Karpas-422 (cell line): ENCODE measurements around the gene ARHGAP40. TPM values are rescaled to one million over a fixed set of nuclear protein-coding genes. Genes with fewer than 3 reads are reported as not detected.

Experiments used
- DNase-seq: peaks from one replicate; pipeline ENCODE4 v3.0.0-alpha.2; 2015
- H2AFZ ChIP-seq: fragments of 200-600 bp; sonication (generic); 2 replicates; pipeline ENCODE4 v1.6.1; 2014; ENCODE audit warnings: antibody characterized with exemption, low read length, mixed read lengths
- H3K27ac ChIP-seq: fragments of 200-600 bp; sonication (generic); 2 replicates; pipeline ENCODE4 v1.5.1; 2014; ENCODE audit warnings: mild to moderate bottlenecking, low read length, moderate library complexity
- H3K27me3 ChIP-seq: fragments of 200-600 bp; sonication (generic); 2 replicates; pipeline ENCODE4 v1.6.1; 2014; ENCODE audit warnings: low read length, mixed read lengths
- H3K36me3 ChIP-seq: fragments of 200-600 bp; sonication (generic); 2 replicates; pipeline ENCODE4 v1.6.1; 2014; ENCODE audit warnings: low read length, mixed read lengths; ENCODE audit not compliant: insufficient read depth
- H3K4me1 ChIP-seq: fragments of 200-600 bp; sonication (generic); 2 replicates; pipeline ENCODE4 v1.6.1; 2014; ENCODE audit warnings: mild to moderate bottlenecking, low read length, mixed read lengths
- H3K4me2 ChIP-seq: fragments of 200-600 bp; sonication (generic); 2 replicates; pipeline ENCODE4 v1.6.1; 2014; ENCODE audit warnings: low read length, low read depth, mild to moderate bottlenecking; ENCODE audit not compliant: poor library complexity, severe bottlenecking
- H3K4me3 ChIP-seq: fragments of 200-600 bp; sonication (generic); 2 replicates; pipeline ENCODE4 v1.5.1; 2014; ENCODE audit warnings: mild to moderate bottlenecking, antibody characterized with exemption, low read length, mixed read lengths
- H3K79me2 ChIP-seq: fragments of 200-600 bp; sonication (generic); 2 replicates; pipeline ENCODE4 v1.6.1; 2014; ENCODE audit warnings: mild to moderate bottlenecking, low read length, mixed read lengths
- H3K9ac ChIP-seq: fragments of 200-600 bp; sonication (generic); 2 replicates; pipeline ENCODE4 v1.6.0; 2014; ENCODE audit warnings: low read length
- H3K9me2 ChIP-seq: fragments of 200-600 bp; sonication (generic), shearing (Covaris generic); replicated peaks from 2 replicates; pipeline ENCODE4 v1.6.0; 2014; ENCODE audit warnings: mild to moderate bottlenecking, low read length, moderate library complexity; ENCODE audit not compliant: insufficient read depth
- H3K9me3 ChIP-seq: fragments of 300-700, 200-600 bp; sonication (generic); 2 replicates; pipeline ENCODE4 v1.6.1; 2014; ENCODE audit warnings: low read length, mixed read lengths
- H4K20me1 ChIP-seq: fragments of 200-600 bp; sonication (generic); 2 replicates; pipeline ENCODE4 v1.6.1; 2014; ENCODE audit warnings: mild to moderate bottlenecking, antibody characterized with exemption, low read length, low read depth; ENCODE audit not compliant: insufficient read depth
- total RNA-seq: library from RNA; depleted of rRNA; stranded (reverse); fragments of >200 nt; shearing (Covaris generic); gene quantifications from 2 replicates; pipeline ENCODE4 v1.2.3, GENCODE V29; 2014; ENCODE audit warnings: low replicate concordance

Gene ARHGAP40
- total RNA-seq, 1 experiment from 2014 or later: not detected

DNA sequence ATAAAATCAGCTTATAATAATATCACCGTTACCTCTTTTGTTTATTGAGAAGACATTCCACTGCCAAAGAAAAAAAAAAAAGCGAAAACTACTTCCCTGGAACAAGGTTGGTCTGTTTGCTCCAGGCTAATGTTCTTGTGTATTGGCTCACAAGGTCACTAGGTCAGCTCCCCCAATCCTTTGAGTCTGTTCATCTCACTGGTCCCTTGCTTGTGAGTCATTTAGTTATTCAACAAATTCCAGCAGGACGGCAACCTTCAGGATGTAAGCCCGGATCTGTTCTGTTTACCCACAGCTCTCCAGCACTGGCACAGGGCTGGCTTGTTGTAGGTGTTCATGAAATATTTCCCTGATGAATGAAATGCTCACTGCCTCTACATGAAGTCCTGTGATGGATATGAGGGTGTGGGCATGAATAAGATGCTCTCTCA is 3.3 kb downstream of the ARHGAP40 start:
- Histone ChIP-seq H4K20me1 (no peaks in the 10 kb centered on the region), H3K9me2 (no peaks in the 10 kb centered on the region), H3K9ac (no peak overlapping the region), H3K27me3 (no peaks in the 10 kb centered on the region), H3K79me2 (no peaks in the 10 kb centered on the region), H3K4me2 (no peak overlapping the region), H2AFZ (no peak overlapping the region), H3K36me3 (no peaks in the 10 kb centered on the region), H3K27ac (no peak overlapping the region), H3K4me3 (no peak overlapping the region), H3K9me3 (no peaks in the 10 kb centered on the region), H3K4me1 (peaks cover 7% of the 10 kb centered on the region)
- DNase-seq: no peak

GRCh38 chr20:38607351-38607750 is 5.7 kb downstream of the ARHGAP40 start:
- Histone ChIP-seq H3K4me1 (peaks cover 3% of the 10 kb centered on the region), H3K36me3 (no peaks in the 10 kb centered on the region), H3K27me3 (no peaks in the 10 kb centered on the region), H3K79me2 (no peaks in the 10 kb centered on the region), H3K4me2 (no peak overlapping the region), H3K9ac (no peak overlapping the region), H3K4me3 (no peak overlapping the region), H4K20me1 (no peaks in the 10 kb centered on the region), H2AFZ (no peak overlapping the region), H3K27ac (no peak overlapping the region), H3K9me2 (no peaks in the 10 kb centered on the region), H3K9me3 (no peaks in the 10 kb centered on the region)
- no peak for DNase-seq

DNA sequence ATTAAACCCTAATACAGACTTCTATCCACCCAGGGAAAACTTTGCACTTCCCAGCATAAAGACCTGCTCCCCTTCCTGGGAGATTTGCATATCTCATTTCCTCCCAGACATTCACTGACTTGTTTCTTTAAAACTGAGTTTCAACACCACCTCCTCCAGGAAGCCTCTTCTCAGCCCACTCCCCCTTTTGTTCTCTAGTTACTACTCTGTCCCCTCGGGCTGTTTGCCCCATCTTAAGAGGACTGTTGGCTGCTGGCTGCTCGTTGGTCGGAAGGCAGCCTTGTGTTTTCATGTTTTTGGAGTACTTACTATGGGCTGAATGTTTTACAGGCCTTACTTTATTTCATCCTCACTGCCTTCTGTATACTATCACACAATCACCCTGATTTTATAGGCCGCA is 6.6 kb downstream of the ARHGAP40 start:
- Histone ChIP-seq H3K27ac (no peak overlapping the region), H3K4me2 (no peak overlapping the region), H3K9me3 (no peaks in the 10 kb centered on the region), H3K36me3 (no peaks in the 10 kb centered on the region), H3K4me1 (peaks cover 3% of the 10 kb centered on the region), H3K4me3 (no peak overlapping the region), H3K9me2 (no peaks in the 10 kb centered on the region), H3K27me3 (no peaks in the 10 kb centered on the region), H2AFZ (no peak overlapping the region), H3K9ac (no peak overlapping the region), H3K79me2 (no peaks in the 10 kb centered on the region), H4K20me1 (no peaks in the 10 kb centered on the region)
- DNase-seq: no peak

DNA sequence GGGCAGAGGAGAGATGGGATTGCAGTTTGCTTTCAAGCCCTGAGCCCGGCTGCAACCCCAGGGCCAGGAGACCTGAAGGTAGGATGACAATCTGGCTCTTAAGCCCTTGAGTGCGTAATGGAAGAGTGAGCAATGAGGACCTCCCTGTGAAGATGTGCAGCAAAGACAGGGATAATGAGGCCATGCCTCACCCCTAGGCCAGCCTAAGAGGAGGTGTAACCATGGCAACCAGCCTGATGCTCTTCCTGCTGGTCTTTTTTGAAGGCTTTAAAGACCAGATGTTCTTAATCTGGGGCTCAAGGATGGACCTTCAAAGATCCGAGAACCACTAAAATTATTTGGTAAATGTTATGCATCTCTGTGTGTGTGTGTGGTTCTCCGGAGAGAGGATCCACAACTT is 8.2 kb downstream of the ARHGAP40 start:
- no peak overlapping the region for H3K27ac ChIP-seq
- H3K9me3 ChIP-seq: no peaks in the 10 kb centered on the region
- H3K9me2 ChIP-seq: no peaks in the 10 kb centered on the region
- DNase-seq: no peak
- no peak overlapping the region for H3K4me2 ChIP-seq
- H3K27me3 ChIP-seq: no peaks in the 10 kb centered on the region
- H3K4me3 ChIP-seq: no peak overlapping the region
- H3K4me1 ChIP-seq: peaks cover 3% of the 10 kb centered on the region
- H4K20me1 ChIP-seq: no peaks in the 10 kb centered on the region
- no peaks in the 10 kb centered on the region for H3K36me3 ChIP-seq
- H3K9ac ChIP-seq: no peak overlapping the region
- H2AFZ ChIP-seq: no peak overlapping the region
- no peaks in the 10 kb centered on the region for H3K79me2 ChIP-seq

GRCh38 chr20:38610521-38610920 is 8.9 kb downstream of the ARHGAP40 start:
- peaks cover 3% of the 10 kb centered on the region for H3K4me1 ChIP-seq
- DNase-seq: no peak
- H3K9ac ChIP-seq: no peak overlapping the region
- H3K27me3 ChIP-seq: no peaks in the 10 kb centered on the region
- no peak overlapping the region for H3K4me3 ChIP-seq
- no peaks in the 10 kb centered on the region for H3K9me3 ChIP-seq
- H3K9me2 ChIP-seq: no peaks in the 10 kb centered on the region
- no peaks in the 10 kb centered on the region for H4K20me1 ChIP-seq
- no peaks in the 10 kb centered on the region for H3K36me3 ChIP-seq
- H3K4me2 ChIP-seq: no peak overlapping the region
- no peak overlapping the region for H3K27ac ChIP-seq
- H2AFZ ChIP-seq: no peak overlapping the region
- no peaks in the 10 kb centered on the region for H3K79me2 ChIP-seq

- Histone ChIP-seq H3K27me3 (no peaks in the 10 kb centered on the region), H3K9me2 (no peaks in the 10 kb centered on the region), H3K4me3 (no peak overlapping the region), H3K4me2 (no peak overlapping the region), H3K36me3 (no peaks in the 10 kb centered on the region), H3K79me2 (no peaks in the 10 kb centered on the region), H3K9ac (no peak overlapping the region), H4K20me1 (no peaks in the 10 kb centered on the region), H3K9me3 (no peaks in the 10 kb centered on the region), H3K4me1 (peaks cover 3% of the 10 kb centered on the region), H2AFZ (no peak overlapping the region), H3K27ac (no peak overlapping the region)
- DNase-seq: no peak
These were observed 11.3 kb downstream of the ARHGAP40 start for GRCh38 chr20:38612751-38613515.

- Histone ChIP-seq H3K4me1 (no peaks in the 10 kb centered on the region), H3K79me2 (no peaks in the 10 kb centered on the region), H3K9me2 (no peaks in the 10 kb centered on the region), H3K27ac (no peak overlapping the region), H4K20me1 (no peaks in the 10 kb centered on the region), H3K36me3 (no peaks in the 10 kb centered on the region), H3K9ac (no peak overlapping the region), H3K27me3 (no peaks in the 10 kb centered on the region), H3K4me2 (no peak overlapping the region), H3K9me3 (no peaks in the 10 kb centered on the region), H2AFZ (no peak overlapping the region), H3K4me3 (no peak overlapping the region)
- DNase-seq: no peak
These were observed 13.7 kb downstream of the ARHGAP40 start for GRCh38 chr20:38615283-38615682.

GRCh38 chr20:38616457-38616856 is 14.8 kb downstream of the ARHGAP40 start:
- no peaks in the 10 kb centered on the region for H3K4me1 ChIP-seq
- no peak for DNase-seq
- H3K4me2 ChIP-seq: no peak overlapping the region
- H3K79me2 ChIP-seq: no peaks in the 10 kb centered on the region
- no peak overlapping the region for H3K27ac ChIP-seq
- H3K9me3 ChIP-seq: no peaks in the 10 kb centered on the region
- H3K36me3 ChIP-seq: no peaks in the 10 kb centered on the region
- no peaks in the 10 kb centered on the region for H4K20me1 ChIP-seq
- H3K4me3 ChIP-seq: no peak overlapping the region
- no peaks in the 10 kb centered on the region for H3K27me3 ChIP-seq
- no peak overlapping the region for H3K9ac ChIP-seq
- H3K9me2 ChIP-seq: no peaks in the 10 kb centered on the region
- no peak overlapping the region for H2AFZ ChIP-seq
